SH-SY5Y (cell line): ENCODE results near the gene KRT79.

Experiments
- GATA2 ChIP-seq: IDR thresholded peaks from 2 replicates; pipeline ENCODE4 v1.6.1; 2011; ENCODE audit warnings: mild to moderate bottlenecking, low read depth, low read length
- GATA3 ChIP-seq: IDR thresholded peaks from 2 replicates; pipeline ENCODE4 v1.6.1; 2011; ENCODE audit warnings: low read depth, mild to moderate bottlenecking, low read length, moderate library complexity

DNA sequence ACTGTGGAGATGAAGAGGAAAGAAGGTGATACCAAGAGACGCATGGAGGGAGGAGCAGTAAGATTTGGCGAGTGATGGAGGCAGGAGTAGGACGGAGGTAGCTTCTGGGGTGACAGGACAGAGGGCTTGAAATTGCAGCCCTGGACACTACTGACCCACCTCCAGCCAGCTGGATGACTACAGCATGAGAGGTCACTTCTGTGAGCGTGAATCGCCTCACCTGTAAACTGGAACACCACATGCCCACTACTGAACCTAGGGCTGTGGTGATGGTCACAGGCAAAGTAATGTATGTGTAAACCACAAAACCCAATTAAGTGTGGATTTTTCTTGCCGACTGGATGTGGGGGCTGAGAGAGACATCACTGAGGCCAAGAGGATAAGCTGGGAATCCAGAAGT lies 13.6 kb downstream of the KRT79 start:
- TF ChIP-seq GATA2 (no peak), GATA3 (no peak)
